ENCODE measurements around the gene IGF1R.

- TF ChIP-seq CTCF (IDR thresholded peaks at IDR 0.05) = no peak
- no peak for TF ChIP-seq POLR2A (IDR thresholded peaks at IDR 0.05)
These were observed 38.6 kb downstream of the IGF1R start for GRCh38 chr15:98686983-98687382.
